CD14-positive monocyte (primary cell): Measurements from ENCODE around the gene PTPRN2. TPM values are rescaled to one million over a fixed set of nuclear protein-coding genes. Genes with fewer than 3 reads are reported as not detected.

Experiments
- DNase-seq, 3 donors: peaks; one replicate each; pipeline ENCODE4 v3.0.0-alpha.2; 2011 to 2022
- H2AFZ ChIP-seq: 2 replicates; pipeline ENCODE4 v1.6.0; 2012; ENCODE audit warnings: mild to moderate bottlenecking, low read depth, low read length, inconsistent platforms; ENCODE audit not compliant: insufficient read depth, poor library complexity, severe bottlenecking
- H3K27ac ChIP-seq, 2 donors: 1 replicate in 1 of 2; 2 replicates in 1 of 2; pipeline ENCODE4 v1.5.1; 2012 to 2013; ENCODE audit warnings: low read length in 2 of 2, control low read depth in 1 of 2, inconsistent platforms in 1 of 2, low read depth in 1 of 2, mild to moderate bottlenecking in 1 of 2
- H3K27me3 ChIP-seq, 2 donors: one replicate each; pipeline versions ENCODE4 v1.6.0 to v1.6.1; 2011 to 2013; ENCODE audit warnings: low read length in 2 of 2; ENCODE audit not compliant: control insufficient read depth in 2 of 2, insufficient read depth in 2 of 2
- H3K36me3 ChIP-seq, 2 donors: replicated peaks in 1 of 2; 1 replicate in 1 of 2; 2 replicates in 1 of 2; pipeline versions ENCODE4 v1.5.1 to v1.6.1; 2012 to 2013; ENCODE audit warnings: low read length in 2 of 2, control low read depth in 1 of 2, inconsistent platforms in 1 of 2, mild to moderate bottlenecking in 1 of 2; ENCODE audit not compliant: insufficient read depth in 2 of 2, control insufficient read depth in 1 of 2
- H3K4me1 ChIP-seq, 2 donors: 1 replicate in 1 of 2; 2 replicates in 1 of 2; pipeline versions ENCODE4 v1.5.1 to v1.6.1; 2012 to 2013; ENCODE audit warnings: low read length in 2 of 2, control low read depth in 1 of 2, inconsistent platforms in 1 of 2, mild to moderate bottlenecking in 1 of 2, moderate library complexity in 1 of 2; ENCODE audit not compliant: insufficient read depth in 2 of 2, control insufficient read depth in 1 of 2
- H3K4me2 ChIP-seq: replicated peaks from 2 replicates; pipeline ENCODE3; 2012; ENCODE audit warnings: low read length, moderate library complexity, mild to moderate bottlenecking; ENCODE audit not compliant: poor library complexity, severe bottlenecking; ENCODE audit errors: extremely low read depth
- H3K4me3 ChIP-seq, 3 experiments: fragments of 200-600 bp in 1 of 3; sonication (generic) in 1 of 3; replicated peaks in 1 of 3; 1 replicate in 2 of 3; 2 replicates in 1 of 3; pipeline ENCODE4 v1.5.1; 2011 to 2013; ENCODE audit warnings: low read length in 3 of 3, mild to moderate bottlenecking in 3 of 3, control low read depth in 2 of 3, low read depth in 2 of 3, inconsistent platforms in 1 of 3, moderate library complexity in 1 of 3
- H3K79me2 ChIP-seq: 2 replicates; pipeline ENCODE4 v1.6.0; 2012; ENCODE audit warnings: mild to moderate bottlenecking, control low read depth, inconsistent platforms, low read length, moderate library complexity; ENCODE audit not compliant: insufficient read depth
- H3K9ac ChIP-seq: 2 replicates; pipeline ENCODE4 v1.6.0; 2017; ENCODE audit warnings: low read length, mild to moderate bottlenecking; ENCODE audit not compliant: insufficient read depth, poor library complexity, severe bottlenecking
- H3K9me3 ChIP-seq, 2 donors: replicated peaks in 1 of 2; 1 replicate in 1 of 2; 2 replicates in 1 of 2; pipeline versions ENCODE4 v1.5.1 to v1.6.1; 2012 to 2013; ENCODE audit warnings: low read length in 2 of 2, control low read depth in 1 of 2; ENCODE audit not compliant: control insufficient read depth in 1 of 2, insufficient read depth in 1 of 2
- H4K20me1 ChIP-seq: 2 replicates; pipeline ENCODE4 v1.6.0; 2012; ENCODE audit warnings: mild to moderate bottlenecking, low read length, control low read depth, moderate library complexity; ENCODE audit not compliant: insufficient read depth
- H3K27ac Mint-ChIP-seq, 7 donors: one replicate each; pipeline ENCODE4 v1.8.0; 2020; ENCODE audit warnings: mild to moderate bottlenecking in 7 of 7, mixed read lengths in 7 of 7, moderate library complexity in 6 of 7, inconsistent platforms in 2 of 7
- H3K27me3 Mint-ChIP-seq, 3 donors: one replicate each; pipeline ENCODE4 v1.8.0; 2021 to 2022; ENCODE audit warnings: low read depth in 3 of 3, mild to moderate bottlenecking in 3 of 3, mixed read lengths in 3 of 3, moderate library complexity in 3 of 3, inconsistent platforms in 1 of 3
- H3K36me3 Mint-ChIP-seq, 2 donors: one replicate each; pipeline ENCODE4 v1.8.0; 2020; ENCODE audit warnings: mixed read lengths in 2 of 2, inconsistent platforms in 1 of 2, mild to moderate bottlenecking in 1 of 2
- H3K4me1 Mint-ChIP-seq: one replicate; pipeline ENCODE4 v1.8.0; 2020; ENCODE audit warnings: mild to moderate bottlenecking, mixed read lengths
- H3K4me3 Mint-ChIP-seq, 2 donors: one replicate each; pipeline ENCODE4 v1.8.0; 2020; ENCODE audit warnings: mild to moderate bottlenecking in 2 of 2, mixed read lengths in 2 of 2, moderate library complexity in 1 of 2
- H3K9me3 Mint-ChIP-seq, 7 donors: one replicate each; pipeline ENCODE4 v1.8.0; 2020 to 2022; ENCODE audit warnings: mixed read lengths in 7 of 7, mild to moderate bottlenecking in 6 of 7, moderate library complexity in 6 of 7, inconsistent platforms in 2 of 7
- WGBS: methylation state at CpG from one replicate; pipeline ENCODE4 v1.1.5; 2013; ENCODE audit warnings: missing lambda C conversion rate; ENCODE audit not compliant: insufficient coverage; 5-methylcytosine and 5-hydroxymethylcytosine counted together
- intact Hi-C, 2 donors: fragments of 100-400 bp; cut with micrococcal nuclease; formaldehyde crosslinking; loops; one replicate each; pipeline versions ENCODE4 v1.15.0 to v1.15.1; 2023
- polyA plus RNA-seq, 3 donors: library from polyadenylated mRNA; depleted of rRNA in 1 of 3; unstranded in 2 of 3; stranded (reverse) in 1 of 3; fragments of 300-500 nt in 2 of 3; fragments of >200 nt in 1 of 3; fragmentation: Illumina TruSeq in 2 of 3; gene quantifications; 1 replicate in 2 of 3; 2 replicates in 1 of 3; pipeline ENCODE4 v1.2.3, GENCODE V29; 2012 to 2021
- TF ChIP-seq, protein P1 (sequence below): fragments of 200-600 bp; IDR thresholded peaks from one replicate; pipeline ENCODE4 v1.8.0; 2022; ENCODE audit warnings: antibody characterized with exemption, mild to moderate bottlenecking

The PTPRN2 gene
- polyA plus RNA-seq, 3 donors, result 0.25 to 1.4 (median 0.97) TPM

DNA sequence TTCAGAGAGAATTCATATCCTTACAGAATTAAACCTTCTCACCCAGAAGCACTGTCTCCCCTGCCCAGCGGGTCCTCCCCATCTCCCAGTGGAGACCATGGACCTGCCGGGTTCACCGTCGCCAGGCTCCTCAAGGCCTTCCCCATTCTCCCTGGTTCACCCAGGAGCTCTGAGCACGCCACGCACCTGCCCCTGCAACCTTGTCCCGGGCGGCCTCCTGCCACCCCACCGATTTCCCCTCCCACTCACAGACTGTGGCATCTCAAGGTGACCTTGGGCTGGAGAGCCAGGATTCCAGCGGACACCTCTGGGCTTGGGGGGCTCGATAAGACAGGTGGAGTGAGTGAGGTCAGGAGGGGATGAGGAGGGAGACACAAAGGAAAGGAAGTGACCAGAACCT, 135.3 kb downstream of the PTPRN2 start:
- Histone ChIP-seq H3K4me2 (no peak overlapping the region), H3K27ac (no peak overlapping the region), H2AFZ (no peak overlapping the region), H3K36me3 (no peaks in the 10 kb centered on the region), H3K9me3 (peaks cover 5 to 19% of the 10 kb centered on the region in 2 donors), H3K79me2 (no peaks in the 10 kb centered on the region), H3K9ac (no peak overlapping the region), H3K27me3 (no peaks in the 10 kb centered on the region), H4K20me1 (no peaks in the 10 kb centered on the region), H3K4me3 (no peak overlapping the region), H3K4me1 (no peaks in the 10 kb centered on the region)
- Mint-ChIP-seq H3K4me3 (no peak overlapping the region), H3K4me1 (no peaks in the 10 kb centered on the region), H3K27ac (no peak overlapping the region), H3K27me3 (peaks cover 0 to 4% (median 0%) of the 10 kb centered on the region in 3 donors), H3K9me3 (peaks cover 2 to 17% (median 9%) of the 10 kb centered on the region in 7 donors), H3K36me3 (no peaks in the 10 kb centered on the region)
- TF ChIP-seq, protein P1, sequence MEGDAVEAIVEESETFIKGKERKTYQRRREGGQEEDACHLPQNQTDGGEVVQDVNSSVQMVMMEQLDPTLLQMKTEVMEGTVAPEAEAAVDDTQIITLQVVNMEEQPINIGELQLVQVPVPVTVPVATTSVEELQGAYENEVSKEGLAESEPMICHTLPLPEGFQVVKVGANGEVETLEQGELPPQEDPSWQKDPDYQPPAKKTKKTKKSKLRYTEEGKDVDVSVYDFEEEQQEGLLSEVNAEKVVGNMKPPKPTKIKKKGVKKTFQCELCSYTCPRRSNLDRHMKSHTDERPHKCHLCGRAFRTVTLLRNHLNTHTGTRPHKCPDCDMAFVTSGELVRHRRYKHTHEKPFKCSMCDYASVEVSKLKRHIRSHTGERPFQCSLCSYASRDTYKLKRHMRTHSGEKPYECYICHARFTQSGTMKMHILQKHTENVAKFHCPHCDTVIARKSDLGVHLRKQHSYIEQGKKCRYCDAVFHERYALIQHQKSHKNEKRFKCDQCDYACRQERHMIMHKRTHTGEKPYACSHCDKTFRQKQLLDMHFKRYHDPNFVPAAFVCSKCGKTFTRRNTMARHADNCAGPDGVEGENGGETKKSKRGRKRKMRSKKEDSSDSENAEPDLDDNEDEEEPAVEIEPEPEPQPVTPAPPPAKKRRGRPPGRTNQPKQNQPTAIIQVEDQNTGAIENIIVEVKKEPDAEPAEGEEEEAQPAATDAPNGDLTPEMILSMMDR, result no peak
- DNase-seq, result no peak
- 91% methylated on average over 4 of the region's 11 CpGs for WGBS
- intact Hi-C loops, result no loop called here

DNA sequence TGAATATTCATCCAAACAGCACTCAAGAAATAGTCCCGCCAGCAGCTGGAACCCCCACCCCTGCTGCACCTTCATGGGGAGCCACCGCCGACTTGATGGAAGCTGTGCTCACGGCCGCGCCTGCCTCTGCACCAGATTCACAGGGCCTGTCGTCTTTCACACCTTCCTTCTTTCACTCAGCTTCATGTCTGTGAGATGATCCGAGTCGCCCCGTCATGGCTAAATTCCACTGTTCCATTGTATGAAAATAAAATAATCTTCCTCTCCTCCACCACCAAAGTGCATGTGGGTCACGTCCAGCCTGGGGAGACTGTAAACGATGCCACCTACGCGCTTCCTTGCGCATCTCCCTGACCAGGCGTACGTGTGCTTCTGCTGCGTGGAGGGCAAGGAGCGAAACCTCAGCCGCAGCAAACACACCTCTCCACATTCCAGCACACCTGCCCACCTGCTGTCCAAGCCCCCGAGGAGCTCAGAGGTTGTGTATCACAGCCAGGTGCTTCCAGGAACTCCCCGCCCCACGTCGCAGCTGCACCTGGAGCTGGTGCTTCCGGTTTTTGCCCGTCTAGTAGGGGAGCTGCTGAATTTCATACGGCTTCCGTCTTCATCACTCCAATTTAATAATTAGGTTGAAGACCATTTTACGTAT, 137.0 kb downstream of the PTPRN2 start:
- Mint-ChIP-seq H3K27me3 (peaks cover 0 to 4% (median 0%) of the 10 kb centered on the region in 3 donors), H3K27ac (no peak overlapping the region), H3K4me3 (no peak overlapping the region), H3K36me3 (no peaks in the 10 kb centered on the region), H3K4me1 (no peaks in the 10 kb centered on the region), H3K9me3 (peaks cover 0 to 6% (median 2%) of the 10 kb centered on the region in 7 donors)
- 86% methylated on average over 22 of the region's 29 CpGs for WGBS
- H3K4me1 ChIP-seq, result no peaks in the 10 kb centered on the region
- no peak overlapping the region for H3K9ac ChIP-seq
- no peak overlapping the region for H3K4me3 ChIP-seq
- intact Hi-C loops, result no loop called here
- H2AFZ ChIP-seq, result no peak overlapping the region
- no peak for DNase-seq
- H3K36me3 ChIP-seq, result no peaks in the 10 kb centered on the region
- H4K20me1 ChIP-seq, result no peaks in the 10 kb centered on the region
- H3K27me3 ChIP-seq, result no peaks in the 10 kb centered on the region
- peaks cover 0 to 7% of the 10 kb centered on the region in 2 donors for H3K9me3 ChIP-seq
- TF ChIP-seq, protein P1, result no peak
- no peak overlapping the region for H3K27ac ChIP-seq
- H3K4me2 ChIP-seq, result no peak overlapping the region
- H3K79me2 ChIP-seq, result no peaks in the 10 kb centered on the region
